ENCODE measurements around the gene PGK2. TPM values are rescaled to one million over a fixed set of nuclear protein-coding genes. Genes with fewer than 3 reads are reported as not detected.
"Not testable (repeated sequence)": the region's sequence is repeated elsewhere in the genome, so short reads cannot be mapped to it uniquely, and the experiment has no call there.

Gene PGK2
- not detected for polyA plus RNA-seq (ENCODE audit: insufficient read length in 4 of 4)

DNA sequence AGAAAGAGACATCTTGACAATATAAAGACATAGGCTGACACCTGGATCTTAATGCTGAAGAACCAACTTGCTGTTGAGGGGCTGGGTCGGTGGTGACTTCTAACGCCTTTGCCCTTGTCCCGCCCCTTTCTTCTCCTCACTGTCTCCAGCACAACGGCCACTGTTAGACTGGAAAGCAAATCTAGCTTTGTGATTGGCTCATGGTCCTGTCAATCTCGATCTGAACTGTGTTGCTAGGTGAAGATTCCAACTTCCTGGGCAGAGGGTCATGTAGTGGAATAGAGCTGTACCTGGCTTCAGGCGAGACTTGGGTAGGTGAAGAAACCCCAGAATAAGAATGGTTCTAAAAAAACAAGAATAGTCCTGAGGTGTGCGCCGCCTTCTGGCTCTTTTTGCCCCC is at the start of gene PGK2:
PGK2 (minus strand) TSS at position 110 of the 400 bp plus-strand sequence; CDS start at position 12, 98 bp downstream.
- DNase-seq (ENCODE audit: low read depth in 4 of 4, low spot score in 2 of 4): no peak

DNA sequence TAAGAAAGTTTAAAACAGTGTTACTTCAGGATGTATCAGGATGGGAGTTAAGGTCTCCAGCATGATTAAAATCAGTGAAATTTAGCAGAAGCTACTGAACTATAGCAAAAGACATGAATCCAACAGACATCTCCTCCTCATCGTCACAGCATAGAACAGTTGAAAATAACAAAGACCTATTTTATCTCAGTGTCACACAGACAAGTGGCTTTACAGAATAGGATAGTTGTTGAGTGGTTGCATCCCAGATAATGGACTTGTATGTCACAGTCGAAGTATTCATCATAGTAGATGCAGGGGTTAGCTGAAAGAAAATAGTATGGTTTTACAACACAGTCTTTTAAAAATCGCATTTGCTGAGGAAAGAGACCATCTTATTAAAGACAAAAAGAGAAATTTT is 48.1 kb upstream of the PGK2 start:
- no peak for DNase-seq (ENCODE audit: low read depth in 4 of 4, low spot score in 2 of 4)

DNA sequence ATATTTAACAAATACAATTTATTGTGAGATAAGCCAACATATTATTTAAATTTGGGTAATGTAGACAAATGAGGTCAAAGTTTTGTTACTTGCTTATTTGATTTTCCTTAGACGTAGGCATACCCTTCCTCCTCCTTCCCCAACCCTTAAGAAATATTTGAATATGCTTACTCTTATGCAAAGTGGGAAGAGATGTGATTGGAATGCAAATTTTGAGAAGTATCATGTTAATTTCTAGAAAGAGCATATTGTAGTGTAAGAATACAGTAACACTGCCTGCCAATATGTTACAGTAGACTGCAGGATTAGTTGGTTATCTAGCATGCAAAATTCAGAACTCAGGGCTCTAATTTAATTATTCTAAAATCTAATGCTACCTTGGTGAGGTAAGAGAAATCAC is 46.3 kb upstream of the PGK2 start:
- DNase-seq (ENCODE audit: low read depth in 4 of 4, low spot score in 2 of 4): no peak

DNA sequence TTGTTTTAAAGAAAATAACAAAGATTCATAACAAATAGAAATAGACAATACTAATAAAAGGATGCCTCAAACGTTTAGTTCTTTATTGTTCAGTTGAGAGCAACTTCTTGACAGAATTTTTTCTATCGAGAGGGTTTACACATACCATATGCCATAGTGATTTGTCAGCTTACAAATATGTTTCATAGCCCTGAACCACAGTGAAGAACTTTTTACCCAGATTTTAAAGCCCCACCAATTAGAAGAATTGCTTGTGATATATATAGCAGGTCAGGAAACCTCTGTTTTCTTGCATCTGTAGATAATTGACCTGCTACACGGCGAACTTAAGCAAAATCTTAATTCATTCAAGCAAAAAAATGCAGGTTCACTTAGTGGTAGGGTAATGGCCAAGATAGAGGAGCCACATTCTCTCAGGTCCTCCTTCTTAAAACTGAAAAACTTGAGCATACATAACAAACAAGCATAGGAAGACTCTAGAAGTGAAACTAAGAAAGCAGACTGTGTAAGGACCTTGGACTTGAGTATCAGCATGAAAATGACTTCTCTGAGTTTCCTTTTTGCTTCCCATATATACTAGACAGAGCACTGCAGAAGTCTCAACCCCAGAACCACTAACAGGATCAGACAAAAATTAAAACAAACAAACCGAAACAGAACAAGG is 39.8 kb upstream of the PGK2 start:
- DNase-seq (ENCODE audit: low read depth in 4 of 4, low spot score in 2 of 4): no peak

DNA sequence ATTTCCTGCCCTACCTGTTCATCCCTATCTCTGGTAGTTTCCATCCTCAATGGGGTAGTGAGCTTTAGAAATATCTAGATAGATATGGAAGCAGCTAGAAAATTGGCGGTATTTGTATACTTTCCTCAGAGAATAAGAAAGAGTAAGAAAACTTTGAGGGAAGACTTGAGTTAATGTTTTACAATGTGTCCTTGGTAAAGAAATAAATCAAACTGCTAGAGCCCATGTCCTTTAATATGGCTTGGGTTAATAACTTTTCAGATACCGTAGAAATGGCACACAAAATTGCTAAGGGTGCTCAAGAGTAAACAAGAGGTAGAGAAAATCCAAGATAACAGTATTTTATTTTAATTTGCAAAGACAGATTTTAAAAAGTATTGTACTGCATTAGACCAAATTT is 28.1 kb upstream of the PGK2 start:
- no peak for DNase-seq (ENCODE audit: low read depth in 4 of 4, low spot score in 2 of 4)

DNA sequence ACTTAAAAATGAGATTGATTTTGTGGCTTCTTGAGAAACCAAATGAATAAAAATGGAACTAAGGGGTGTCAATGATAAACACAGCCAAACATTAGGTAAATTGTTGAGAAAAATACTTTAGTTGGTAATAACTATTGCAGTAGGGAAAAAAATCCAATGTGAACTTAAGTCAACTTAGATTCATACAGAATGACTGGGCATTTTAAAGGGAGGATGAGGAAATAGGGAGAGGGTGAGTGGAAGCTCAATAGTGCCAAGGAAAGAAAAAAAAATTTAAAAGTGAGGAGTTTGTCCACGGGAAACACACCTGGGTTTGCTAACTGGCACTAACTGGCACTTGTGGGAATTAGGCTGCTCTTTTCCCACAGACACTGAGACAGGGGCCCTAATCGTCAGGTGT is 26.2 kb upstream of the PGK2 start:
- no peak for DNase-seq (ENCODE audit: low read depth in 4 of 4, low spot score in 2 of 4)

DNA sequence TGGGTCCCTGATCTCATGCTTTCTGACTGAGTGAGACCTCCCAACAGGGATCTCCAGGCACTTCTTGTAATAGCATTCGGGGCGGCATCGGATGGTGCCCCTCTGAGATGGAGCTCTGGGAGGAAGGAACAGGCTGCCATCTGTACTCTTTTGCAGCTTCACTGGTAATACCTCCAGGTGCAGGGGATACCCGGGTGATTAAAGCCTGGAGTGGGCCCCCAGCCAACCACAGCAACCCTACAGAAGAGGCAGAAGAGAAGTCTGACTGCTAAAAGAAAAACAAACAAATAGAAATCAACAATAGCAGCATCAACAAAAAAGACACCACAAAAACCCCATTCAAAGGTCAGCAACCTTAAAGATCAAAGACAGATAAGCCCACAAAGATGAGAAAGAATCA is 19.1 kb upstream of the PGK2 start:
- no peak for DNase-seq (ENCODE audit: low read depth in 4 of 4, low spot score in 2 of 4)

DNA sequence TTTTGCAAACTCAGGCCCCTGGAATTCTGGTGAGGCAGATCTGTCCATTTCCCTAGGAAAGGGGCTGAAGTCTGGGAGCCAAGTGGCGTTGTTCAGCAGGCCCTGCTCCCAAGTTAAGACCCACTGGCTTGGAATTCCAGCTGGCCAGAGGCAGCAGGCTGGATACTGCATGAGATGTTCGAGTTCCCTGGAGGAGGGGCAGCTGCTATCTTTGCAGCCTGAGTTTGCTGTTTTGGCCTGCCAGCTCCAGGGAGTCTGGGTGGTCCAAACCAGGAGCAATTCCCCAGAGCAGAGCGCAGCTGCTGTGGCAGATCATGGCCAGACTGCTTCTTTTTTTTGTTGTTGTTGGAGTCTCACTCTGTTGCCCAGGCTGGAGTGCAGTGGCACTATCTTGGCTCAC is 18.2 kb upstream of the PGK2 start:
- DNase-seq (ENCODE audit: low read depth in 4 of 4, low spot score in 2 of 4): no peak

DNA sequence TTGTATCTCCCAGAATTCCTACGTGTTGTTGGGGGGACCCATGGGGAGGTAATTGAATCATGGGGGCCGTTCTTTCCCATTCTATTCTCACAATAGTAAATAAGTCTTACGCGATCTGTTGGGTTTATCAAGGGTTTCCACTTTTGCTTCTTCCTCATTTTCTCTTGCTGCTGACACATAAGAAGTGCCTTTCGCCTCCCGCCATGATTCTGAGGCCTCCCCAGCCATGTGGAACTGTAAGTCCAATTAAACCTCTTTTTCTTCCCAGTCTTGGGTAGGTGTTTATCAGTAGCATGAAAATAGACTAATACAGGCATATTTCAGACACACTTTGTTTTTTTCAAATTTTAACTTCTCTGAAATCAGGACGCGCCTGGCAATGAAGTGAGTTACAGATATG is 14.4 kb upstream of the PGK2 start:
- no peak for DNase-seq (ENCODE audit: low read depth in 4 of 4, low spot score in 2 of 4)

DNA sequence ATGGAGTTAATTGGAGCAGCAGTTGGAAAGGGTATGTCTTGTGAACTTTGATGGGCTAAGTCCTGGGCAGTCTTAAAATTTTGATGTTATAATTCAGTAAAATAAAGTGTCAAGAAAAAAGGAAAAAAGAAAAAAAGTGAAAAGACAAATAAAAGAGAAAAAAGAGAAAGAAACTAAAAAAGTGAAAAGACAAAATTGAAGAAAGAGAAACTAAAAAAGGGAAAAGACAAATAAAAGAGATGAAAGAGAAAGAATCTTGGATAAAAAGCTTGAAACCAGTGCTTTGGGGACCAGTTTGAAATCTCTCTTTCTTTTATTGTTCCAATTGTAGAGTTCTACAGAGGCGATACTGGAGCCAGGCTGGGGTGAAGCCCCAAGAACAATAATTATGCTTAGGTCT is 12.0 kb upstream of the PGK2 start:
- no peak for DNase-seq (ENCODE audit: low read depth in 4 of 4, low spot score in 2 of 4)

DNA sequence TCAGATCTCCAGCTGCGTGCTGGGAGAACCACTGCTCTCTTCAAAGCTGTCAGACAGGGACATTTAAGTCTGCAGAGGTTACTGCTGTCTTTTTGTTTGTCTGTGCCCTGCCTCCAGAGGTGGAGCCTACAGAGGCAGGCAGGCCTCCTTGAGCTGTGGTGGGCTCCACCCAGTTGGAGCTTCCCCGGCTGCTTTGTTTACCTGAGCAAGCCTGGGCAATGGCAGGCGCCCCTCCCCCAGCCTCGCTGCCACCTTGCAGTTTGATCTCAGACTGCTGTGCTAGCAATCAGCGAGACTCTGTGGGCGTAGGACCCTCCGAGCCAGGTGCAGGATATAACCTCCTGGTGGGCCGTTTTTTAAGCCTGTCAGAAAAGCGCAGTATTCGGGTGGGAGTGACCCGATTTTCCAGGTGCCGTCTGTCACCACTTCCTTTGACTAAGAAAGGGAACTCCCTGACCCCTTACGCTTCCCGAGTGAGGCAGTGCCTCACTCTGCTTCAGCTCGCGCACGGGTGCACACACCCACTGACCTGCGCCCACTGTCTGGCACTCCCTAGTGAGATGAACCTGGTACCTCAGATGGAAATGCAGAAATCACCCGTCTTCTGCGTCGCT is 9.9 kb upstream of the PGK2 start:
- DNase-seq (ENCODE audit: low read depth in 4 of 4, low spot score in 2 of 4): not testable (repeated sequence)

DNA sequence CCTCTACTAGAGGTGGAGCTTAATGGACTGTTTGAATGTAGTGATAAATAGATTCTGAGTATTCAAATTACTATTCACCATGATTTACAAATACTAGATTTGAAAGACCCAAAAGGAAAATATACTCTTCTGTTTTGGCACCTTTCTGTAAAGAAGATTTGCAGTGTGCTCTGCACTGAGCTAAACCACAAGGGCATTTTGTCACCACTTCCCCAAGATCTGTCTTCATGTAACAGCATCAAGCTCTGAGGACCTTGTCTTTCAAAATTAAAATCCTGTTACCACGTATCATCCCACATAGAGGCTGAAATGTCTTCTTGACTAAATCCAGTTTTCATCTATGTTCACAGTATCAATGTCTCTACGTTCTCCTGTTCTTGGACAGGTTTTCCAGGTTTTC is 3.3 kb upstream of the PGK2 start:
- DNase-seq (ENCODE audit: low read depth in 4 of 4, low spot score in 2 of 4): no peak

DNA sequence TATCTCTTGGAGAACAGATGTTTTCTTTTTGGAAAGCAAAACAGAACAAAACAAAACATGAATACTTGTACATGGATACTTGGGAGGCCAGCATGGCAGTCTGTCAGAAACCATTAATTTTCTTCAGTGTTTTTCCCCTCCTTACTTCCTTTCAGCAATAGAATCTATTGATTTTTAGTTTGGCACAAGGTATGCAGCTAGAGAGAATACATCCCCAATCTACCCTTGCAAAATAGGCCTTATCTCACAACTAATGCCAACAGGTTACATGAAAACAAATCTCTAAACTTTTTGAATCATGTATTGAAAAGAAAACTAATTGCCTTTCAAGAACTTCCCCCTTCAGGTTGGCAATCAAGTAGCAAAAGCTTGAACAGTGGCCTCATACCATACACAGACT is 2.8 kb downstream of the PGK2 start:
- no peak for DNase-seq (ENCODE audit: low read depth in 4 of 4, low spot score in 2 of 4)

DNA sequence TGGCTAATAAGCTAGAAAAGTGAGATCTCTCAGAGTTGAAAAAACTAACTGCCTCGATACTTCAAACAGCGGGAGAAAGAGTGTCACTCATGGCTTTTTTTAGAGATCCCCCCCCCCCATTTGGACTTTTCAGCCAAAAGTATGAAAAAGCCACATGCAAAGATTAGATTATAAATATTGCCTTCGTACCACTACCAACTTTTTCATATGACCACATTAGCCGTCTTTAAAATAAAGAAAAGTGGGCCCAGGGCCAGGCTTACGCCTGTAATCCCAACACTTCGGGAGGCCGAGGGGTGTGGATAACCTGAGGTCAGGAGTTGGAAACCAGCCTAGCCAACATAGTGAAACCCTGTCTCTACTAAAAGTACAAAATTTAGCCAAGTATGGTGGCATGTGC is 4.4 kb downstream of the PGK2 start:
- no peak for DNase-seq (ENCODE audit: low read depth in 4 of 4, low spot score in 2 of 4)

DNA sequence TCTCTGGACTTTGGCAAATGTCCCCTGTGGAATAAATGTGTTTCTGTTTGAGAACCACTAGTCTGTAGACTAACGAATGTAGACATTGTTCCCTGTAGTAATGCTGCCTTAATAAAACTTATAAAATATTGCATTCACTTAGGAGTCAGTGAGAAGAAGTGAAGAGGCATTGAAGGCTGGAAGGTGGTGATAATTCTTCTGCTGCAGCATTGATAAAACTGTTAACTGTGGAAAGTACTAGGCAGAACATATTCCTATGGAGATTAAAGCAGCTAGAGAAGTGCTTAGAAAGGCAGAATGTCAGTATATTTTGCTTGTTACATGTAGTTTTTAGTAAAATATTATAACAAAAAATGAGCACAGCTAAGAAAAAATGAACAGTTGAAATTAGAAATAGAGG is 4.8 kb downstream of the PGK2 start:
- no peak for DNase-seq (ENCODE audit: low read depth in 4 of 4, low spot score in 2 of 4)

DNA sequence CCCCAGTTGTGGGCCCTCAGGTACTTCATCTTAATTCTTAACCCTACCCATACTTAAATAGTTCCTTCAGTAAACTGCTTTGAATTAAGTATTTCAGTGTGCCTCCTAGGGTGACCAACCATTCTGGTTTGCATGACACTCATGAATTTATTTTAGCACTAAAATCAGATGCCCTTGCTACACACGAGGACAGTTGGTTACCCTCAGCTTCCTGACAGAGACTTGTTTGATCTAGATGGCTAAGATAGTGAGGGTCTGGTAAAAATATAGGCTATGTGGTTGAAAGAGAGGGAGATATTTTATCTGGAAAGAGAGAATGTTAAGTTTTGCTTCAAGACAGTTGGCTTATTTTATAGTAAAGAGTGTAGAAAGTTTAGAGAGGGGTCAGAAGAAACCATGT is 10.6 kb downstream of the PGK2 start:
- DNase-seq (ENCODE audit: low read depth in 4 of 4, low spot score in 2 of 4): no peak

DNA sequence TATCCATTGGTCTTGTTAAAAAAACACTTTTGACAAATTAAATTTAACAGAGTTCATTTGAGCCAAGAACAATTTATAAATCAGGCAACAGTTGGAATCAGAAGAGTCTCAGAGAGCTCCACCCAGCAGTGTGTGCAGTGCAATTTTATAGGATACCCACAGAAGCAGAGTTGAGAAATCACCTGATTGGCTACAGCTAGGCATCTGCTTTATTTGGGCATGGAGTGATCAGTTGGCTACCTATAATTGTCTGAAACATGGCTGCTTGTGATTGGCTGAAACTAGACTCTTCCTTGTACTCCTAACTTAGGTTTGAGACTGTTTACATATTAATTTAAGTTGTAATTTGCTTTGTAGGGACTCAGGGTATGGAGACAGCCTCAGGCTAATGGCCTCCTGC is 12.0 kb downstream of the PGK2 start:
- DNase-seq (ENCODE audit: low read depth in 4 of 4, low spot score in 2 of 4): no peak

DNA sequence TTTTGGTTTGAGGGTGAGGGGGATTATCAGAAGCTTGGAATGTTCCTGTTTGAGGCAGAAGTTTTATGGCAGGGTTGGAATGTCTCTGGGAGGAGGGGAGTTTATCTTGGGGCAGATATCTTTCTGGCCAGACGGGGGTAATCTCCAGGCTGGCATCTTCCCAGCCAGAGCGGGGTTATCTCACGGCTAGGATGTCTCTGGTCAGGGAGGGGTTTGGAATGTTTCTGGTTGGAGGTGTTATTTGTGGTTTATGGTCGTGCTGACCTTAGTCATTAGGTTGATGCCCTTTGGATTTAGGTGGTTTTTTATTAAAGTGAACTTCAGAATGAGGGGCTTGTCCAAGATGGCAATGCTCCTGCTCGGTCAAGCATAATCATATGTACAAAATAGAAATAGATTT is 14.8 kb downstream of the PGK2 start:
- no peak for DNase-seq (ENCODE audit: low read depth in 4 of 4, low spot score in 2 of 4)

DNA sequence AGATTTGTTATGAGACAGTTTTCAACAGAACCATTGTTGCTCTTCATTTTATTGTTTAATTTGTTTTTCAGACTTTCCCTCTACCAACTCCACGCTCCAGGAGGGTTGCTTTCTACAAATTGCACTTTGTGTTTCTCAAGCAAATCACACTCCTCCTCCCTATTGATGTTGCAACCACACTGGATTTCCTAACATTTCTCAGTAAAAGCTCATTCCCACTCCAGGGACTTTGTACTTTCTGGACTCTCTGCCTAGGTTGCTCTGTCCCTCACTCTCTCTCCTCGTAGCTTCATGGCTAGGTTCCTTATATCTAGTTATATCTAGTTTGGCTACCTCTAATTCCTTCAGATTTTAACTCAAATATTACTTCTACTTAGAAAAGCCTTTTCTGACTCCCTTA is 20.3 kb downstream of the PGK2 start:
- no peak for DNase-seq (ENCODE audit: low read depth in 4 of 4, low spot score in 2 of 4)

DNA sequence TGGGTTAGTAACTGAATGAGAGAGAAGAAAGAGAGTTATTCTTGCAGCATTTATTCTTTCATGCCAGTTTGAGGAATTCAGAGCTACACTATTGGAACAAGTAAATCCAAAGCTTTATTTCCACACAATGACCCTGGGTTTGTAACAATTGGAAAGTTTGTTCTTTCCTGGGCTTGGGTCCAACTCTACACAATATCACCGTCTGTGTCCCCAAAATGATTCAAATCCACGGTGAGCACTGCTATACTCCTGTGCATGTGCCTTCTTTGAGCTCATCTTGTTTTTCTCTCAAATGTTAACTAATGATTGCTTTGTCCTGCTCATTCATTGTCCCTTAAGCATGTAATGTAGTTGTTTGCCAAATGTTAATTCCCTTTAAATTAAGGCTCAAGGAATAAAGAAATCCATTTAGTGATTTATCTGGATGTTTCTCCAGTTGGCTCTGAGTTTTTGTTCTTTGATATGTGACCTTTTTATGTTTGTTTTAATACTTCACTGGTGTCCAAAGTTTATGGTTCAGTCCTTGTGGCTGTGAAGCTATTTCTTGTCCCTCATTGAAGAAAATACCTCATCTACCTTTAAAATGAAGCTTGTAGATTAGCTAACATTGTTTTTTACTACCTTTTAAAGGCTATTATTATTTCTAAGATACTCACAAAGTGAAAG is 22.4 kb downstream of the PGK2 start:
- no peak for DNase-seq (ENCODE audit: low read depth in 4 of 4, low spot score in 2 of 4)

DNA sequence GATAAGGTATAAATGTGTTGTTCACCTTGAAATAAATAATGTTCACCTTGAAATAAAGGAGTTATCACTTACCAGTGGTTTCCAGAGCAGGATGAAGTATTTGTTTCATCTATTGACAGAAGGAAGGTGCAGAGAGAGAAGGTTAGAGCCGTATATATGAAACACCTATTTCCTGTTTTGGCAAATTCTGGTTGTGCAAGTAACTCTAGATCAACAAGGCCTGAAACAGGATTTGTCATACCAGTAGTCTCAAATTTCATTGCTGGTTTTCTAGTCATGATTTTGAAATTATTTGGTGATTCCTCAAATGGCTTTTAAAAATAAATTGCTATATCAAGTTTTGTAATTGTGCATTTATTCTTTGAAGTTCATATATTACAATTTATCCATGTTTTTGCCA is 42.8 kb downstream of the PGK2 start, which contains the start of gene CRISP3:
CRISP3 (minus strand) TSS at position 130 of the 400 bp plus-strand sequence; CDS start at position 109, 21 bp downstream.
- no peak for DNase-seq (ENCODE audit: low read depth in 4 of 4, low spot score in 2 of 4)

DNA sequence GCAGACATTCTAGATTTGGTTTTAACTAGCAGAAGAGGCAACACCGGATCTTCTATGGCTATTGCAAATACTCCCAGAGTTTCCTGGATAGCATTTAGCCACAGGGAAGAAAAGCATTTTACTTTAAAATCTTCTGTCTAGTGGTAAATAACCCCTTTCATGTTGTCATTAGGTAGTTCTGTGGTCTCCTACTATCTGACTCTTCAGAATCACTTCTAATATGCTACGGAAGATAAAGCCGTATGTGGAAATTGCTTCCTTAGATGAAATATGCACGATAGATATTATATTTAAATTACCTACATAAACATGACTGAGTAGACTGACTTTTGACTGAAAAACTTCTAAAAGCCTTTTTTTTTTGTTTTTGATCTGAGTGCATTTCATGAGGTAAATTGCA is 43.7 kb downstream of the PGK2 start:
- no peak for DNase-seq (ENCODE audit: low read depth in 4 of 4, low spot score in 2 of 4)
